Erythroblast (primary cell): ENCODE measurements around the gene MOB1B.

Source experiments
- GATA1 ChIP-seq: IDR thresholded peaks from 2 replicates; pipeline ENCODE4 v1.6.1; 2011; ENCODE audit warnings: low read depth, mild to moderate bottlenecking, control low read depth, low read length, moderate library complexity
- POLR2A ChIP-seq: IDR thresholded peaks from 2 replicates; pipeline ENCODE4 v1.6.1; 2011; ENCODE audit warnings: mild to moderate bottlenecking, low read length

- no peak for TF ChIP-seq POLR2A
- no peak for TF ChIP-seq GATA1
Measured at GRCh38 chr4:70946939-70947338, 44.8 kb downstream of the MOB1B start.
